Activated naive CD8-positive, alpha-beta T cell treated with anti-CD3 and anti-CD28 coated beads, Interleukin-2, amount 10 ng/mL, durations not matched to agents 7 days and 5 days (primary cell): ENCODE results near the gene BATF. TPM values are rescaled to one million over a fixed set of nuclear protein-coding genes. Genes with fewer than 3 reads are reported as not detected.

Experiments used
- ATAC-seq: fragments of 150-1000 bp; cut with Tn5 transposase; one replicate; pipeline ENCODE4 v1.10.0; 2021; ENCODE audit warnings: low read depth, moderate library complexity
- POLR2A ChIA-PET: fragments of 350-600 bp; sonication (Branson Sonifier 250); formaldehyde crosslinking; loops from one replicate; lab custom pipeline; 2021; ENCODE audit warnings: antibody characterized with exemption; lab: Charles Lee
- DNase-seq: peaks from one replicate; pipeline ENCODE4 v3.0.0; 2021
- H3K27ac Mint-ChIP-seq: one replicate; pipeline ENCODE4 v1.8.0; 2022; ENCODE audit warnings: mild to moderate bottlenecking, mixed read lengths
- H3K27me3 Mint-ChIP-seq: one replicate; pipeline ENCODE4 v1.8.0; 2022; ENCODE audit warnings: mild to moderate bottlenecking, moderate library complexity, mixed read lengths
- H3K36me3 Mint-ChIP-seq: one replicate; pipeline ENCODE4 v1.8.0; 2021; ENCODE audit warnings: mild to moderate bottlenecking, mixed read lengths
- H3K4me1 Mint-ChIP-seq: one replicate; pipeline ENCODE4 v1.8.0; 2021; ENCODE audit warnings: mixed read lengths
- H3K4me3 Mint-ChIP-seq: one replicate; pipeline ENCODE4 v1.8.0; 2022; ENCODE audit warnings: mild to moderate bottlenecking, moderate library complexity, mixed read lengths
- H3K9me3 Mint-ChIP-seq: one replicate; pipeline ENCODE4 v1.8.0; 2021; ENCODE audit warnings: mixed read lengths
- total RNA-seq, 2 experiments: library from RNA; stranded (reverse); gene quantifications; one replicate each; pipeline ENCODE4 v1.2.3, GENCODE V29; 2021

The BATF gene
- total RNA-seq, 2 experiments from 2014 or later = 31.3 to 34.1 TPM

DNA sequence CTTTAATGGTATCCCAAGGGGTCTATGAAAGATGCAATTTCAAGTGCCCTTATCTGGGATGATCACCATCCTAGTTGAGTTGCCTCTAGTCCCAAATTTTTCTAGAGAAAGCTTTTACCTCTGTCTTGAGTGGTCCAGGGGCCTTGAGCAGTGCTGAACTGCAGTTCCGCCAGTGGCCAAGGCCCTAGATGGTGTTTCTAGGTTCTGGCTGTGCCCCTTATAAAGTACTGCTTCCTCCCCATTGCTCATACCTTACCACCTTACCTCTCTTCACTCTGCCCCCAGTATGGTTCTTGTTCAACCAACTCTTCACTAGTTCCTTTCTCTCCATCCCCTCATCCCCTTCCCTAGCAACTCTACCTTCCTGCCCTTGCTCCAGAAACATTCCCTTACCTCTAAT is 3.7 kb downstream of the BATF start:
- peak overlapping the region; percentile 3 for H3K27ac Mint-ChIP-seq
- peak overlapping the region; percentile 1 for H3K4me3 Mint-ChIP-seq
- H3K36me3 Mint-ChIP-seq = peaks cover 52% of the 10 kb centered on the region
- POLR2A ChIA-PET = interaction anchor here (1.4 kb wide), 1 partner anchor 18 kb away, joined by 4 read pairs; no protein-coding TSS in a partner anchor
- H3K4me1 Mint-ChIP-seq = peaks cover 52% of the 10 kb centered on the region
- DNase-seq = no peak
- ATAC-seq = no peak
- no peaks in the 10 kb centered on the region for H3K27me3 Mint-ChIP-seq
- no peaks in the 10 kb centered on the region for H3K9me3 Mint-ChIP-seq

DNA sequence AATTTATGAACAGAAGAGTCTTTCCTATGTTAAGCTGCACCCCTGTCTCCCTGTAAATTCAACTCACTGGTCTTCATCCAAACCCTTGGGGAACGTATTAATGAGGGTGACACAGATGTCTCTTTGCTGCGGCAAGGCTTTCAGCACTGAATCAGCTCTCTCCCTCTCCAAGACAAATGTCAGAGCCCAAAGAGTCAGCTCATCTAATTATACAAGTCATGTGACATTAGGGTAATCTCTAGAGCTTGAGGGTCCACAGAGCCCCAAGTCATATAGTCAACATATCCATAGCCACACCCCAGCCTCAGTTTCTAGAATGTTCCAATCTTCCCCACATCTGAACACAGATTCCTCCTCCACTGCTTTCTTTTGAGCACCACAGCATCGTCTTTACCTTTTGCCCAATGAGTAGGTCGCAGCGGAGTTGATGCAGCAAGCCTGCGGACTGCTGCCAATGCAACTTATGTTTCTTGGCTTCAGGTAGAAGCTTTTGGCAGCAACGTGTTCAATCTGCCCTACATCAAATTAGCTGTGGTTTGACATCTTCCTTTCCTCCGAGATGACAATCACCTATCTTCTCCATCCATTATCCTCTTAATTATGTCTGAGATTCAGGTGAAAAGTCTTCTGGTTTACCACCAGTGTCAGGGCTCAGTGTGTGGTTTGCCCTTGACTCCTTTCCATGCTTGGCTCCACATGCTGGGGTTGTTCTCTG is 5.3 kb downstream of the BATF start:
- POLR2A ChIA-PET = no interaction called here
- Mint-ChIP-seq H3K27me3 (no peaks in the 10 kb centered on the region), H3K27ac (no peak overlapping the region), H3K4me3 (no peak overlapping the region), H3K36me3 (peaks cover 66% of the 10 kb centered on the region), H3K4me1 (peaks cover 47% of the 10 kb centered on the region), H3K9me3 (no peaks in the 10 kb centered on the region)
- ATAC-seq (no peak), DNase-seq (no peak)

DNA sequence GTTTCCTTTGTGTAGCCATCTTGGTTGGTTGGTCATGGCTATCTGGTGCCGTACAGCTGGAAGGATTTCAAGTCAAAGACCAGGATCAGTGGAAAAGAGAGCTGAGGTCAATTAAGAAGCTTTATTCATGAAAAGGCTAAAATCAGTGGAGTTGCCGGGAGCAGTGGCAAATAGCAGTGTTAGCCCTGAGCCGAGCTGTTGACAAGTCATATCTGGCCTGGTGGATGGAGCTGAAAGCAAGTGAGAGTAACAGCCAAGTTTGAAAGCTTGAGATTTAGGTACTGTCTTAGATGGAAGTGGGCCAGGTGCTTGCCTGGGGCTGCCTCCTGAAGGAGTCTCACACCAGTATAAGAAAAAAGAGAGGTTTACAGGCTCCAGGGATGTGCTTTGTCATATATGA is 9.0 kb downstream of the BATF start:
- no peak overlapping the region for H3K27ac Mint-ChIP-seq
- peaks cover 34% of the 10 kb centered on the region for H3K4me1 Mint-ChIP-seq
- no peak overlapping the region for H3K4me3 Mint-ChIP-seq
- DNase-seq = no peak
- no peaks in the 10 kb centered on the region for H3K27me3 Mint-ChIP-seq
- POLR2A ChIA-PET = no interaction called here
- no peak for ATAC-seq
- peaks cover 59% of the 10 kb centered on the region for H3K36me3 Mint-ChIP-seq
- H3K9me3 Mint-ChIP-seq = no peaks in the 10 kb centered on the region

DNA sequence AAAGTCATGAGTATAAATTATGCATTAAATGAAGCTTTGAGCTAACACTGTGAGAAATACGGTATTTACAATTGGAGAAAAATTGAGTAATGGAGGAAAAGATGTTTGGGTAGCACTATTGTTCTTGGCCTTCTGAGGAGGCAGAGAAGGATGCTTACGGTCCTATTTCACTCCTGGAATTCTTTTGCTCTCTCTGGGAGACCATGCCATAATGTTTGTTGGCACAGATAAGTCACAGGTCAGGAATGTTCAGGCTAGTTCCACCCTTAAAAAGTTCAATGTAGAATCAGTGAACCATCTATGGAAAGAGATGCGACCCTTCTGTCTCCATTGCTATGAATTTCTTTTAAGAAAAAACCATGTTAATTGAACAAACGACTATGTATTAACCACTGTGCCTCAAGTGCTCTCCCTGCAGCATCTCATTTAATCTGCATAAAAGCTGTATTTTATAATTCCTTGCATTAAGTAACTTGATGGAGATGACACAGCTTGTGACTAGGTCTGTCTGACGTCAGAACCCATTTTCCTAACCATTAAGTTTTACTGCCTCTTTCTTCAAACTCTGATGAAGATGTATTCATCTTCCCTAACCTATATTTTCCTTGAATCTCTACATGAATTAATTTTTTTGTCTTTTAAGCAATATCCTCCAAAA is 9.5 kb downstream of the BATF start:
- DNase-seq (no peak), ATAC-seq (no peak)
- Mint-ChIP-seq H3K27me3 (no peaks in the 10 kb centered on the region), H3K4me1 (peaks cover 30% of the 10 kb centered on the region), H3K4me3 (no peak overlapping the region), H3K36me3 (peaks cover 58% of the 10 kb centered on the region), H3K27ac (no peak overlapping the region), H3K9me3 (no peaks in the 10 kb centered on the region)
- POLR2A ChIA-PET = no interaction called here

DNA sequence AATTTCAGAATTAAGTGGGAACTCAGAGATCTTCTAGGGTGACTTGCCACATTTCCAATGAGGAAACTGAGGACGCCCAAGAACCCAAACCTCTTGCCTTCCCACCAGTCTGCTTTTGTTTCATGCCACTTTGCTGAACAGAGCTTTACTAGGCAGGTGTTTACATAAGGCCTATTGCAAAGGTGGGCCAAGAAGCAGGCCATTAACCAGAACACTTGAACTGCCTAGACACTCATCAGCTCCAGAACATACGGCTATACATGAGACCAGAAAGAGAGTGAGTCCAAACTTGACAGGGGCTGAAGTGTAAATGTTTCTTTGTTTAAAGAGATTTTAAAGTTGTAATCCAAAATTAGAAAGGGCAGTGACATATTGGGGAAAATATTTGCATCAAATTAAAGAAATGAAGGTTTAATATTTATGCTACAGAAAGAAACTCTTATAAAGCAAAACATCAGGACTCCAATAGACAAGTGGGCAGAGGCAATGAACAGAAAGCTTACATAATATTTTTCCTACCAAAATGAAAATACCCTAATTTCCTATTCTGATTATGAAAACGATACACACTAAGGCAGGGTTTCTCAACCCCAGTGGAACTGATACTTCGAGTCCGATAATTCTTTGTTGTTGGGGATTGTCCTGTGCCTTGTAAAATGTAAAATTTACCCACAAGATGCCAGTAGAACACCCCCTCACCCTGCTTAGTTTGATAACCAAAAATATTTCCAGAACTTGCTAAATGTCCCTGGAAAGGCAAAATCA is 11.7 kb downstream of the BATF start:
- Mint-ChIP-seq H3K4me3 (no peak overlapping the region), H3K27me3 (no peaks in the 10 kb centered on the region), H3K27ac (no peak overlapping the region), H3K9me3 (no peaks in the 10 kb centered on the region), H3K36me3 (peaks cover 46% of the 10 kb centered on the region), H3K4me1 (peaks cover 25% of the 10 kb centered on the region)
- ATAC-seq = no peak
- POLR2A ChIA-PET = interaction anchor here (0.6 to 0.9 kb wide), 2 partner anchors 11 to 19 kb away, joined by 3 to 6 read pairs; no protein-coding TSS in a partner anchor
- no peak for DNase-seq

DNA sequence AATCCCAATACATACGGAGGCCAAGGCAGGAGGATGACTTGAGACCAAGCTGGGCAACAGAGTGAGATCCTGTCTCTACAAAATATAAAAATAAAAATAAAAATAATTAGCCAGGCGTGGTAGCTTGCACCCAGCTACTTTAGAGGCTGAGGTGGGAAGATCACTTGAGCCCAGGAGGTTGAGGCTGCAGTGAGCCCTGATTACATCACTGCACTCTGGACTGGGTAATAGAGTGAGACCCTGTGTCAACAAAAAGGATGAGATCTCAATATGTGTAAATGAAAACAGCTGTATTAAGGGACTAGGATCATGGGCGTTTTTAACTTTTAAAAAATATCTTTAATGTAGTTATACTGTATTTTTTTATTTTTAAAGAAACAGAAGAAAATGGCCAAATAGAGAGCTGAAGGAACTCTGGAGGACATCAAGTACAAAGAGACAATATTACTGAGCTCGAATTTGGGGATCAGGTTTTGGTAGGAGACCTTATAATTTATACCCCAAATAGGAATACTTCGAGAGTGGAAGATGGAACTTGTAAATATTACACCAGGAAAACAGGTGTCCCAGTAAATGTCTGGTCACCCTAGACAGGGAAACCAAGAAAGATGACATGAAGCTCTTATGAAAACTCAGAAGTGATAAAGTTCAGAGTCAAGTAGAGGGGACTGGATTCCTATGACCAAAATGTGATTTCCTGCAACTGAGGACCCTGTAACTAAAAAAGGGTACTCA is 13.1 kb downstream of the BATF start:
- H3K4me1 Mint-ChIP-seq = peaks cover 37% of the 10 kb centered on the region
- no peak overlapping the region for H3K27ac Mint-ChIP-seq
- DNase-seq = no peak
- no peaks in the 10 kb centered on the region for H3K9me3 Mint-ChIP-seq
- H3K27me3 Mint-ChIP-seq = no peaks in the 10 kb centered on the region
- H3K4me3 Mint-ChIP-seq = no peak overlapping the region
- H3K36me3 Mint-ChIP-seq = peaks cover 39% of the 10 kb centered on the region
- POLR2A ChIA-PET = no interaction called here
- ATAC-seq = no peak

DNA sequence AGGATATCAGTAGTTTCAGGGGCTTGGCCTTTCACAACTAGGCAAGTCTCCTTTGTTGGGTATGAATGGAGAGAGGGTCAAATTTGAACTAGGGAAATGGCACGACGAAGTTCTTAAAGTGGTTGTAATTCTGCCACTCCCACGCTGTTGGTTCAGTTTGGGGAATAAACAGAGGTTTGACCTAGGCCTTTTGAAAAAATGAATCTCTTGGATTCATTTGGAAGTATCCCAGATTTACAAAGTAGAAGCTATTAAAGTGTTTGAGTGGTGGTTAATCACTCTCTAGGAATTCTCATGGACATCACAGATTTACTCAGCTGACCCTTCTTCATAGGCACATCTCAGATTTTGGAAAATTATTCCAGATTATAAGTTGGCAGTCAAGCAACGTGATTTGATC is 14.8 kb downstream of the BATF start:
- Mint-ChIP-seq H3K27me3 (no peaks in the 10 kb centered on the region), H3K4me1 (peaks cover 46% of the 10 kb centered on the region), H3K36me3 (peaks cover 29% of the 10 kb centered on the region), H3K9me3 (no peaks in the 10 kb centered on the region), H3K27ac (no peak overlapping the region), H3K4me3 (no peak overlapping the region)
- no peak for DNase-seq
- POLR2A ChIA-PET = interaction anchor here (0.8 to 1.5 kb wide), 2 partner anchors 14 to 38 kb away, joined by 3 to 4 read pairs; no protein-coding TSS in a partner anchor
- ATAC-seq = no peak

DNA sequence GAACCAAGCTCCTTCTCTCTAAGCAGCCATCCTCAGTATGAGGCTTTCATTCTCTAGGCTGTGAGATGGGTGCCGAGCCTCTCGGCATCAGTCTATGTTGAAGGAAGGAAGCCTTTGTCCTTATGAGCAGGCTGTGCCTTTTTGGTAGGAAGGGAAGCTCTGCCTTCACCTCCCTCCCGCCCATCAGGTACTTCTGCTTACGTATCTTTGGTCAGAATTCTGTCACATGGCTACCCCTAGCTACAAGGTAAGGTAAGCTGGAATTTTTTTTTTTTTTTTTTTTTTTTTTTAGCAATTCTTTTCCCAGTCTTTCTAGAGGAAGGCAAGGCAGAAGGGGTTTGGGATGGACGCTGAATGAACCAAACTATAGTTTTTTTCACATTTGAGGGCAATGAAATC is 16.9 kb downstream of the BATF start:
- no peak overlapping the region for H3K4me3 Mint-ChIP-seq
- H3K4me1 Mint-ChIP-seq = peaks cover 55% of the 10 kb centered on the region

DNA sequence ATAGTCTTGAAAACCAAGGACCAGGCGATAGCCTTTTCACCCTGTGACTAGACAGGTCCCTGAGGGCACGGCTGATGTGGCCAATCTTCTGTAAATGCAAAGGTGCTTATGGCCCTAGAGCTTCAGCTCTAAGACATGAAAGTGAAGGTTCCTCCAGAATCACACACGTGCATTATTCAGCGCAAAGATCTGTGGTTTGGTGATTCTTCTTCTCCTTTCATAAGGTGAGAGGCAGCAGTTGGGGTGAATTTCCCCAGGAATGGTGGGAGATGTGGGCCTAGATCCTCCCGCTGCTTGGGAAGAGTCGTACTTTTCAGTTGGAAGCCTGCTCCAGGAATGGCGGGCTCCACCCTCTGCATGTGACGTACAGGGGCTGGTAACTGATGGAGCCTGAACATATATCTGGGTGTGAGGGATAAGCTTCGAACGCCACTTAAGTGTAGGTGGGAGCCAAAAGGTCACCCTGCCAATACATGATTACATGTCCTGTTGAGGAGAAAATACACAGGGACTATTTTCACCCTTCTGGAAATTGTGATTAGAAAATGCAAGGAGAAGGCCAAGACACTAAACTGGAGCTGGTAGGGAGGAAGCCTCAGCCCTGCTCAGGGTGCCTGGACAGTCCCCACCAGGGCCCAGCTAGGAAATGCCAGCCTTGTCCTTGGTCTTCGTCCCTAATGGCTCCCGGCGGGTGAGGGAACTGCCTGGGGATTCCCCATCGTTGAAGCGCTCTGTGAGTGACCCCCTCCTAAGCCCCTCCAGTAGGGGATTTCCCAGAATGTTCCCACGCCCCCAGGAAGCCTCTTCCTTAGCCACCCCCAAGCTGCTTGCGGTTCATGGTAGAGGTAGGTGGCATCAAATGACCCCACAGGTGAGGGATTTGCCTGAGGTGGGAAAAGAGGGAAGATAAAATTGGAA is 17.6 kb downstream of the BATF start:
- H3K36me3 Mint-ChIP-seq = peaks cover 17% of the 10 kb centered on the region
- H3K4me1 Mint-ChIP-seq = peaks cover 57% of the 10 kb centered on the region
- POLR2A ChIA-PET = interaction anchor here (0.6 to 4.1 kb wide), 2 partner anchors 18 to 117 kb away, joined by 3 to 44 read pairs; partner anchors contain the start of gene BATF
- no peak for ATAC-seq
- no peaks in the 10 kb centered on the region for H3K9me3 Mint-ChIP-seq
- DNase-seq = no peak
- no peaks in the 10 kb centered on the region for H3K27me3 Mint-ChIP-seq
- no peak overlapping the region for H3K4me3 Mint-ChIP-seq
- H3K27ac Mint-ChIP-seq = peak overlapping the region; percentile 54

More for the DNA sequence above, 16.9 kb downstream of the BATF start:
- DNase-seq (no peak), ATAC-seq (no peak)
- H3K27ac Mint-ChIP-seq = peak overlapping the region; percentile 54
- H3K27me3 Mint-ChIP-seq = no peaks in the 10 kb centered on the region
- no peaks in the 10 kb centered on the region for H3K9me3 Mint-ChIP-seq
- H3K36me3 Mint-ChIP-seq = peaks cover 19% of the 10 kb centered on the region
- POLR2A ChIA-PET = interaction anchor here (0.6 kb wide), 2 partner anchors 117 to 200 kb away, joined by 3 read pairs; no protein-coding TSS in a partner anchor

DNA sequence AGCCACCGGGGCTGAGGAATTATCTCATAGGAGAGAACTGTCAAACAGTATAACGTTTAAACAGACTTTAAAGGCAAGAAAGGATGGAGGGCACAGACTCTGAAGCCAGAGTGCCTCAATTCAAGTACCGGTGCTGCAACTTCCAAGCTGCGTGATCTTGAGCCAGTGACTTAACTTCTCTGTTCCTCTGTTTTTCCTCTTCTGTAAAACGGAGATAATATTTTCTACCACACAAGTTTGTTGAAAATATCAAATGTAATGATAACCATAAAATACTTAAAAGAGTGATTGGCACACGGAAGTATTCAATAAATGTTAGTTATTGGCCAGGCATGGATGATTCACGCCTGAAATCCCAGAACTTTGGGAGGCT is 18.2 kb downstream of the BATF start:
- no peaks in the 10 kb centered on the region for H3K9me3 Mint-ChIP-seq
- H3K4me1 Mint-ChIP-seq = peaks cover 58% of the 10 kb centered on the region
- H3K27ac Mint-ChIP-seq = peak overlapping the region; percentile 48
- POLR2A ChIA-PET = interaction anchor here (4.1 kb wide), 1 partner anchor 19 kb away, joined by 44 read pairs; the partner anchor contains the start of gene BATF
- H3K36me3 Mint-ChIP-seq = peaks cover 13% of the 10 kb centered on the region
- no peak overlapping the region for H3K4me3 Mint-ChIP-seq
- DNase-seq (no peak), ATAC-seq (no peak)
- no peaks in the 10 kb centered on the region for H3K27me3 Mint-ChIP-seq

DNA sequence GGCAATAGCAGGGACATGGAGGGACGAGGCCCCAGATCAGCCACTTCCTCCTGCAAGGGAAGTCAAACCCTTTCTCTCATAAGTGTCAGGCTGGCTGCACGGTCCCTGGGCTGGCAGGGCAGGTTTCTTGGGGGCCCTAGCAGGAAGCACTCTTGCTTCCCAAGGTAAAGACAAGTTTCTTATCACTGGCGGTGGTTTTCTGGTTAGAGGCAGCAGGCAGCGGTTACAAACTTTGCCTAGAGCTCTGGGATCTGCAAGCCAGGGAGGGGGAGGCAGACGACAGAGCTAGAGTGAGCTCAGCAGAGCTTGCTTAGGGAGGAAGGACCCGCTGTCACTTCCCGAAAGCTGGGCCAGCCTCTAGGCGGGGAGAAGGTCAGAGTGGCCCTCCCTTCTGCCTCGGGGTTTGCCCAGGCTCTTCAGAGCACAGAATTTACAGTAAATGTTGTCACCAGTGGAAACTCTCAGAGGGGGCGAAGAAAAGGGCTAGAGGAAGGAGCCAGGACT is 20.4 kb downstream of the BATF start:
- peak overlapping the region; percentile 76 for H3K4me3 Mint-ChIP-seq
- H3K27ac Mint-ChIP-seq = peak overlapping the region; percentile 96
- POLR2A ChIA-PET = interaction anchor here (0.9 to 4.1 kb wide), 4 partner anchors 10 to 29 kb away, joined by 3 to 44 read pairs (median 4); partner anchors contain the start of gene BATF
- H3K4me1 Mint-ChIP-seq = peaks cover 50% of the 10 kb centered on the region
- H3K36me3 Mint-ChIP-seq = peaks cover 13% of the 10 kb centered on the region
- ATAC-seq (peak; percentile 86), DNase-seq (peak; percentile 66)
- no peaks in the 10 kb centered on the region for H3K9me3 Mint-ChIP-seq
- no peaks in the 10 kb centered on the region for H3K27me3 Mint-ChIP-seq

DNA sequence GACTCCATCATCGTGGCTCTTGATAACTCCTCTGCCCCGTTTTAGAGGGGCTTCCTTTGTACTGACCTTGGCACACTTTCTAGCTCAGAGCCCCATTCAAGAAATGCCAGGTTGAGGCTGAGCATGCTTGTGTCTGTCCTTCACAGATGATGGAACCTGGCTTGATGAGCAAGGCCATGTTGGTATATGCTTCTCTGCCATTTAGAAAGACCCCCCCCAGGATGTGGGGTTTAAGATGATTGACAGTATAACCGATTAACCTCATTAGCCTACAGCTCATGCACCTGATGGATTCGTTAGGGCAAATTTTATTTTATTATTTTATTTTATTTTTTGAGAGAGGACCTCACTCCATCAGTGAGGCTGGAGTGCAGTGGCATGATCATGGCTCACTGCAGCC is 21.0 kb downstream of the BATF start:
- ATAC-seq = no peak
- no peaks in the 10 kb centered on the region for H3K27me3 Mint-ChIP-seq
- no peaks in the 10 kb centered on the region for H3K9me3 Mint-ChIP-seq
- no peak for DNase-seq
- H3K4me1 Mint-ChIP-seq = peaks cover 49% of the 10 kb centered on the region
- H3K4me3 Mint-ChIP-seq = peak overlapping the region; percentile 76
- POLR2A ChIA-PET = interaction anchor here (0.9 to 4.1 kb wide), 4 partner anchors 10 to 24 kb away, joined by 3 to 44 read pairs (median 4); partner anchors contain the start of gene BATF
- H3K27ac Mint-ChIP-seq = peak overlapping the region; percentile 96
- H3K36me3 Mint-ChIP-seq = peaks cover 14% of the 10 kb centered on the region
